ENCODE data around the gene SH3TC1. TPM values are rescaled to one million over a fixed set of nuclear protein-coding genes. Genes with fewer than 3 reads are reported as not detected.

The SH3TC1 gene
- 10 to 100 TPM in 3 of 4 donors, 1 to 10 TPM in 1; 9.6 to 12.9 (median 12.6) TPM for total RNA-seq

GRCh38 chr4:8198906-8199593, at the start of gene SH3TC1:
Gene SH3TC1 (plus strand): TSS chr4:8199290. CDS start chr4:8205195, 5,905 bp downstream.
- H3K4me1 ChIP-seq: peaks cover 0 to 54% (median 16%) of the 10 kb centered on the region in 3 donors
- H3K9me3 ChIP-seq: no peaks in the 10 kb centered on the region
- ATAC-seq: peak; percentile 90
- H3K4me3 ChIP-seq: peak within 1 kb of the TSS; percentile 3 to 50
- TF ChIP-seq POLR2A (IDR thresholded peaks at IDR 0.05) (peak; percentile 63 to 66), EP300 (IDR thresholded peaks at IDR 0.05) (no peak), POLR2AphosphoS5 (IDR thresholded peaks at IDR 0.05) (peak; percentile 76), CTCF (IDR thresholded peaks at IDR 0.05) (no peak)
- 70 to 86% methylated on average over 2 of the region's 32 CpGs for WGBS, 2 donors (ENCODE audit: low coverage in 1 of 2)
- no peaks in the 10 kb centered on the region for H3K27me3 ChIP-seq
- peak within 1 kb of the TSS; percentile 1 to 80 (median 76) for H3K27ac ChIP-seq
- no peaks in the 10 kb centered on the region for H3K36me3 ChIP-seq

- TF ChIP-seq EP300 (IDR thresholded peaks at IDR 0.05) (no peak), POLR2A (IDR thresholded peaks at IDR 0.05) (no peak), POLR2AphosphoS5 (IDR thresholded peaks at IDR 0.05) (no peak), CTCF (IDR thresholded peaks at IDR 0.05) (no peak)
- Histone ChIP-seq H3K27me3 (no peaks in the 10 kb centered on the region), H3K9me3 (no peaks in the 10 kb centered on the region), H3K36me3 (peaks cover 0 to 5% of the 10 kb centered on the region in 2 donors), H3K4me1 (peaks cover 0 to 19% (median 9%) of the 10 kb centered on the region in 3 donors), H3K27ac (no peak overlapping the region), H3K4me3 (no peak overlapping the region)
- 74% methylated on average over 6 of the region's 7 CpGs; no CpG with 5 or more reads in 1 of the 2 donors for WGBS, 2 donors (ENCODE audit: low coverage in 1 of 2)
- ATAC-seq: no peak
Observed at GRCh38 chr4:8149664-8150063, 49.4 kb upstream of the SH3TC1 start.

GRCh38 chr4:8150152-8151090, 48.7 kb upstream of the SH3TC1 start:
- no peak for ATAC-seq
- Histone ChIP-seq H3K4me3 (no peak overlapping the region), H3K27ac (no peak overlapping the region), H3K27me3 (no peaks in the 10 kb centered on the region), H3K36me3 (peaks cover 0 to 5% of the 10 kb centered on the region in 2 donors), H3K4me1 (peaks cover 0 to 12% (median 6%) of the 10 kb centered on the region in 3 donors), H3K9me3 (no peaks in the 10 kb centered on the region)
- WGBS, 2 donors (ENCODE audit: low coverage in 1 of 2): 79 to 92% methylated on average over 5 to 7 of the region's 29 CpGs
- TF ChIP-seq POLR2AphosphoS5 (IDR thresholded peaks at IDR 0.05) (no peak), EP300 (IDR thresholded peaks at IDR 0.05) (no peak), POLR2A (IDR thresholded peaks at IDR 0.05) (no peak), CTCF (IDR thresholded peaks at IDR 0.05) (no peak)

GRCh38 chr4:8151165-8151650, 47.9 kb upstream of the SH3TC1 start:
- no peaks in the 10 kb centered on the region for H3K27me3 ChIP-seq
- no peak for ATAC-seq
- peaks cover 0 to 4% (median 1%) of the 10 kb centered on the region in 3 donors for H3K4me1 ChIP-seq
- TF ChIP-seq EP300 (IDR thresholded peaks at IDR 0.05) (no peak), POLR2AphosphoS5 (IDR thresholded peaks at IDR 0.05) (no peak), CTCF (IDR thresholded peaks at IDR 0.05) (no peak), POLR2A (IDR thresholded peaks at IDR 0.05) (no peak)
- peaks cover 0 to 5% of the 10 kb centered on the region in 2 donors for H3K36me3 ChIP-seq
- H3K27ac ChIP-seq: no peak overlapping the region
- H3K9me3 ChIP-seq: no peaks in the 10 kb centered on the region
- no peak overlapping the region for H3K4me3 ChIP-seq
- WGBS, 2 donors (ENCODE audit: low coverage in 1 of 2): no CpG with 5 or more reads among the region's 15 CpGs

Data from gastroesophageal sphincter (tissue), 4 donors.